Skeletal muscle tissue (tissue), 4 donors: ENCODE data around the gene STRN. TPM values are rescaled to one million over a fixed set of nuclear protein-coding genes. Genes with fewer than 3 reads are reported as not detected.

Experiments used
- H3K27ac ChIP-seq: one replicate; pipeline ENCODE4 v1.7.0; 2013; ENCODE audit warnings: mild to moderate bottlenecking, low read depth, low read length, inconsistent platforms
- H3K27me3 ChIP-seq, 3 donors: one replicate each; pipeline ENCODE4 v1.7.0; 2013; ENCODE audit warnings: low read length in 3 of 3; ENCODE audit not compliant: control insufficient read depth in 3 of 3, insufficient read depth in 3 of 3
- H3K36me3 ChIP-seq, 3 donors: one replicate each; pipeline ENCODE4 v1.7.0; 2013; ENCODE audit warnings: low read length in 3 of 3; ENCODE audit not compliant: control insufficient read depth in 3 of 3, insufficient read depth in 3 of 3
- H3K4me1 ChIP-seq, 3 donors: one replicate each; pipeline ENCODE4 v1.7.0; 2013; ENCODE audit warnings: low read length in 3 of 3, mild to moderate bottlenecking in 3 of 3; ENCODE audit not compliant: control insufficient read depth in 3 of 3, insufficient read depth in 3 of 3
- H3K4me3 ChIP-seq, 3 donors: one replicate each; pipeline ENCODE4 v1.7.0; 2013; ENCODE audit warnings: low read length in 3 of 3
- H3K9ac ChIP-seq, 3 donors: one replicate each; pipeline ENCODE4 v1.7.0; 2013; ENCODE audit warnings: low read length in 3 of 3, mild to moderate bottlenecking in 3 of 3, moderate library complexity in 2 of 3, low read depth in 1 of 3
- H3K9me3 ChIP-seq, 3 donors: one replicate each; pipeline ENCODE4 v1.7.0; 2013; ENCODE audit warnings: low read length in 3 of 3; ENCODE audit not compliant: control insufficient read depth in 3 of 3
- total RNA-seq: library from RNA; depleted of rRNA; stranded (reverse); fragments of >200 nt; gene quantifications from one replicate; pipeline ENCODE4 v1.2.3, GENCODE V29; 2014
- donor health status: Osteomylitis.

The STRN gene
- total RNA-seq, 1 donor from 2014 or later, result 15.7 TPM

DNA sequence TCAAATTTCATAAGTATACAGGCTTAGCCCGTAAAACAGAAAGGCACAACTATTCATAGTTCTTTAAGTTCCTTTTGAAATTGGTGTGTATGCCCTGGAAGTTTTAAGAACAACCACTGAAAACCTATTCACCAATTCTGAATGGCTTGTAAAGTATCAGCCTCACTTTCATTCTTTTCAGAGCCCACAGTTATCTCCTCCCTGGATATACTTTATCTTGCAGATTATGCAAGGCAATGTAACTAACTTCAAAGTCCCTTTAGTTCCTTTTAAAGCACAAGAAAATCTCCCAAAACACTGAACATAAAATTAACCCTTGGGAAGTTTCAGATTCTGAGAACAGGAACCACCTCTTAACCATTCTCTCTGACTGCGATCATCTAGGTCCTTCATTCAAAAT lies 1.1 kb downstream of the STRN start:
- Histone ChIP-seq H3K36me3 (no peaks in the 10 kb centered on the region), H3K9ac (peak overlapping the region; percentile 66 to 88 (median 79)), H3K27me3 (no peaks in the 10 kb centered on the region), H3K9me3 (no peaks in the 10 kb centered on the region), H3K4me3 (peak overlapping the region; percentile 67 to 88 (median 79)), H3K27ac (peak overlapping the region; percentile 23), H3K4me1 (peaks cover 8 to 24% (median 19%) of the 10 kb centered on the region in 3 donors)

DNA sequence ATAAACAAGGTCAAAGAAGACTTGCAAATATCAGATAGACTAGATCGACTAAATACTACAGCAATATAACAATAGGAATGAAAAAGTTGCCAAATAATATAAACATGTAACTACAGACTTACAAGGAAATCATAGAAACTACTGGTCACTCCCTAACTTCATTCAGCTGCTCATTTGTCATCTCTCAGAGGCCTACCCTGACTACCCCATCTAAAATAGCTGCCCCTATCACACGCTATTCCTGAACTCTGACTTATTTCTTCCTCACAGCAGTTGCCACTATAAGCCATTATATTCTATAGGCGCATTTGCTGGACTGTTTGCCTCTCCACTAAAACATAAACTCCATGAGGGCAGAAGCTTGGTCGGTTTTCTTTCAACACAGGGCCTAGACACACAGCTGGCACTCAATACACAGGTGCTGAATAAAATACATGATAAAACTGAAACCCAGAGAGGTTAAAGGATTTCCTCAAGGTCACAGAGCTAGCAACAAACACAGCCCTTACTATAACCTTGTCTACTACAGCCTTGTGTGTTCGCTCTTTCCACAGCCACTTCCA lies 1.8 kb downstream of the STRN start:
- Histone ChIP-seq H3K27ac (peak overlapping the region; percentile 23), H3K4me3 (peak overlapping the region in 2 of 3 donors; percentile 24 to 79), H3K4me1 (peaks cover 8 to 24% (median 19%) of the 10 kb centered on the region in 3 donors)

DNA sequence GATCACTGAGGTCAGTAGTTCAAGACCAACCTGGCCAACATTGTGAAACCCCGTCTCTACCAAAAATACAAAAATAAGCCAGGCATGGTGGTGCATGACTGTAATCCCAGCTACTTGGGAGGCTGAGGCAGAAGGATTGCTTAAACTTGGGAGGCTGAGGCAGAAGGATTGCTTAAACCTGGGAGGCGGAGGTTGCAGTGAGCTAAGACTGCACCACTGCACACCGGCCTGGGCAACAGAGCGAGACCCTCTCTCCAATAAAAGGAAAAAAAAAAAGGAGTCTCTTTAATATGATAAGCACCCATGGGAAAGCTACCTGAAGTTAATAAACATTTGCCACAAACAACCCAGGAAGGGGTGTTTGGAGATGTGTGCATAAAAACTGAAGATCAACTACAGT lies 2.6 kb downstream of the STRN start:
- Histone ChIP-seq H3K4me1 (peaks cover 8 to 24% (median 19%) of the 10 kb centered on the region in 3 donors), H3K4me3 (no peak overlapping the region), H3K36me3 (no peaks in the 10 kb centered on the region), H3K9ac (no peak overlapping the region), H3K27me3 (no peaks in the 10 kb centered on the region), H3K9me3 (no peaks in the 10 kb centered on the region), H3K27ac (no peak overlapping the region)

More for the DNA sequence above, 1.8 kb downstream of the STRN start:
- H3K9me3 ChIP-seq, result no peaks in the 10 kb centered on the region
- H3K27me3 ChIP-seq, result no peaks in the 10 kb centered on the region
- H3K36me3 ChIP-seq, result no peaks in the 10 kb centered on the region
- peak overlapping the region in 2 of 3 donors; percentile 3 to 88 for H3K9ac ChIP-seq

DNA sequence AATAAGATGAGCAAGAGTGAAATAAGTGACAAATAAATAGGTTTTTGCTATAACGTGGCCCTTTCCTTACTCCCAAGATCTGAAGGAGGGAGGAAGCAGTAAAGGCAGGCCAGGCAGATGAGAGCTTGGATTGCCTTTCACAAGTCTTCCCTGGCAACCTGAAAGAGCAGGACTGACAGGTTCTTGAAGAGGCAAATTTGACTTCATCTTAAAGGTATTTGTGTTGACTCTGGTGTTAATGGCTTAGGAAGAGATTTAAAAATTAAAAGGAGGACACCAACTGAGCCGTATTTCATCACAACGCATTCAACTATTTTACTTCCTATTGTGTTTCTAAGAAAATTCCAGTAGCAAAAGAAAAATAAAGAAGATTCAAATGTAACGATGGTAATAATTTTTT lies 3.2 kb downstream of the STRN start:
- Histone ChIP-seq H3K9ac (no peak overlapping the region), H3K27me3 (no peaks in the 10 kb centered on the region), H3K36me3 (no peaks in the 10 kb centered on the region), H3K9me3 (no peaks in the 10 kb centered on the region), H3K4me3 (no peak overlapping the region), H3K4me1 (peaks cover 8 to 24% (median 19%) of the 10 kb centered on the region in 3 donors), H3K27ac (no peak overlapping the region)

DNA sequence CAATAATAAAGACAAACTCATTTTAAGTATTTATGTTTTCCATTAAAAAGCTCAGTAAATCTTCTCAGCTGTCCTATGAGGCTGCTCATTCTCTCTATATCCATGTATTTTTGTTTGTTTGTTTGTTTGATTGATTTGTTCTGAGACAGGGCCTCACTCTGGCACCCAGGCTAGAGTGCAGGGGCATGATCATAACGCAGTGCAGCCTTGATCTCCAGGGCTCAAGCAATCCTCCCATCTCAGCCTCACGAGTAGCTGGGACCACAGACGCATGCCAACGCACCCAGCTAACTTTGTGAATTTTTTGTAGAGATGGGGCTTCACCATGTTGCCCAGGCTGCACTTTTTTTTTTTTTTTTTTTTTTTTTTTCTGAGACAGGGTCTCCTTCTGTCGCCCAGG lies 5.6 kb downstream of the STRN start:
- Histone ChIP-seq H3K27me3 (no peaks in the 10 kb centered on the region), H3K36me3 (no peaks in the 10 kb centered on the region), H3K4me1 (peaks cover 8 to 16% (median 12%) of the 10 kb centered on the region in 3 donors), H3K9ac (no peak overlapping the region), H3K4me3 (no peak overlapping the region), H3K27ac (no peak overlapping the region), H3K9me3 (no peaks in the 10 kb centered on the region)

DNA sequence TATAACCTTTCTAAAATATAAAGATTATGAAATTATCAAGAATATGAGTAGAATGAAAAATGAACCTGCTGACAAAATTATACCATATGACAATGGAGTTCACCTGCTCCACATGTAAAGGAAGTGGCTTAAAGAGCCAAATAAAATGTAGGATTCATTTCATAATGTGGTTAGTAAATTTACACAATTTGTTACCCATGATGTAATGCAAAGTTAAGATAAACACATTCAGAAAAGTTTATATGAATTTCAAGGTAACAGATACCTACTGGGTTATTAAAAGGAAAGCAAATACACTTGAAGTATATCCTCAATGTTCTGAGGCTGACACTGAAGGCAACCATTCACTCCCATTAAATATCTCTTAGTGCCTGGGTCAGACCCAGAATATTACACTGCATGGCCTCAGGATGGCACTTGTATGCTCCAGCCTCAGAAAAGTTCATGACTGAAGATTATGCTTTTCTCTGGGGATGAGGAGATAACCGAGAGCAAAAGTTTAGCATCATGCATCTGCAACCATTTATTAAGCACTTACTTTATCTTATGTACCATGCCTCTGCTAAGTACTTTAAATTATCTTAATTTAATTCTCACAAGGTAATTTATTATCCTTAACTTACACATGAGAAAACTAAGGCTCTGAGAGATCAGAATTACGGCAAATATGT lies 6.2 kb downstream of the STRN start:
- no peaks in the 10 kb centered on the region for H3K36me3 ChIP-seq
- H3K9me3 ChIP-seq, result no peaks in the 10 kb centered on the region
- H3K4me3 ChIP-seq, result no peak overlapping the region
- no peak overlapping the region for H3K27ac ChIP-seq
- no peak overlapping the region for H3K9ac ChIP-seq
- H3K27me3 ChIP-seq, result no peaks in the 10 kb centered on the region
- H3K4me1 ChIP-seq, result peaks cover 4 to 12% (median 10%) of the 10 kb centered on the region in 3 donors

DNA sequence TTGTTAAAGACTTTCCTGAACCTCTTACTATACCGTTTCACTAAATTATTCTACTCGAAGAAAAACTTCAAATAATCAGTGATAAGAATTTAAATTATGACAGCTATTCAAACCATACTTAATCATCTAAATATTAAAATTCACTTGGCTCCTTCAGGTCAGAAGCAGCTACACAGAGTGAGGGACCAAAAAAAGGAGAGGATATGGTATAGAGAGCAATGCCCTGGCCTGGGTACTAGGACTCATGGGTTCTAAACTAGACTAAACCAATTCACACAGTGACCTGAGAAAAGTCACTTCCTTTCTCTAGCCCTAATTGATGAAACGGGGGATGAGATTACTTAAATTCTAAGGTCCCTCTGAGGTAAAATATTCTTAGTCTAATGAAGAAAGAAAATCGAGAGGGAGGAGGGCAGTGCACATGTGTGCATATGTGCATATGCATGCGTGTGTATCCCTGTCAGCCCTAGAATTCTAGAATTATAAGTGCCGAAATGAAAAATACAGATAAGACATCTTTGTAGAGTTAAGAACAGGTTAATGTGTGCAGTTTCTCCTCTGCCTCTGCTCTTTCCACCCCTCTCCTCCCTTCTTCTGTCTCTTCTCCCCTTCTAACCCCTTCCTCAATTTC lies 11.2 kb downstream of the STRN start:
- Histone ChIP-seq H3K36me3 (no peaks in the 10 kb centered on the region), H3K9me3 (no peaks in the 10 kb centered on the region), H3K27ac (no peak overlapping the region), H3K9ac (no peak overlapping the region), H3K4me3 (no peak overlapping the region), H3K27me3 (no peaks in the 10 kb centered on the region), H3K4me1 (peaks cover 12 to 18% (median 13%) of the 10 kb centered on the region in 3 donors)

DNA sequence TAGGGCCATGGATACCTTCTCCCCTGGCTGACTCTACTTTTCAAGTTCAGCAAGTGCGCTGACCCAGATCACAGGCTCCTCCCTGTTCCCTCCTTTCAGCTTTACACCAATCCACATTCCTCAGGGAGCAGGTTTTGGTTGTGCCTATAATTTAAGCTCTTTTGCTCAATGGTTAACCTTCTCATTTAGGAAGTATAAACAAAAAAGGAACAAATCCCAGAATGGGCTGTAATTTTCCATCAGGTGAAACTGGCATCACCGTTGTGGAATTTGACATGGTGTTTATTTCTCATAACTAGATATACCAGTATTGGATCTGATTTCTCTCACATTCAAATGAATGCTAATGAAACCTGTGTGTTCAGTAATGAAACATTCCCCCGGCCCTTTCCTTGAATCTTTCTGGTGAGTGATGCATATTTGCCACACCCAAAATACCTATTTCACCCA lies 13.6 kb downstream of the STRN start:
- Histone ChIP-seq H3K27me3 (no peaks in the 10 kb centered on the region), H3K27ac (no peak overlapping the region), H3K4me1 (peaks cover 12 to 18% (median 13%) of the 10 kb centered on the region in 3 donors), H3K9me3 (no peaks in the 10 kb centered on the region), H3K36me3 (no peaks in the 10 kb centered on the region), H3K9ac (no peak overlapping the region), H3K4me3 (no peak overlapping the region)

DNA sequence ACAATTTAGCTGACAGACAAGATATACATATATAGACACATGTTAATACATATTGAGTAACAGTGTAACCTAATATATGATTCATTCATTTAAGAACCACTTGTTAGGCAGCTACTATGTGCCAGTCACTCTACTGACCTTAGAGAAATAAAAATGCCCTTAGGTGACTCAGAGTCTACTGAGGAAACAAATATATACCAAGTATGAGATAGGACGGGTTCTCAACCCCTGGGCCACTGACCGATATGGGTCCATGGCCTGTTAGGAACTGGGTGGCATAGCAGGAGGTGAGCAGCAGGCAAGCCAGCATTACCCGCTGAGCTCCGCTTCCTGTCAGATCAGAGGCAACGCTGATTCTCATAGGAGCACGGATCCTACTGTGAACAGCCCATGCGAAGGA lies 14.8 kb downstream of the STRN start:
- H3K36me3 ChIP-seq, result no peaks in the 10 kb centered on the region
- H3K27ac ChIP-seq, result peak overlapping the region; percentile 71
- no peak overlapping the region for H3K4me3 ChIP-seq
- H3K27me3 ChIP-seq, result no peaks in the 10 kb centered on the region
- no peak overlapping the region for H3K9ac ChIP-seq
- H3K9me3 ChIP-seq, result no peaks in the 10 kb centered on the region
- H3K4me1 ChIP-seq, result peaks cover 10 to 18% (median 12%) of the 10 kb centered on the region in 3 donors

DNA sequence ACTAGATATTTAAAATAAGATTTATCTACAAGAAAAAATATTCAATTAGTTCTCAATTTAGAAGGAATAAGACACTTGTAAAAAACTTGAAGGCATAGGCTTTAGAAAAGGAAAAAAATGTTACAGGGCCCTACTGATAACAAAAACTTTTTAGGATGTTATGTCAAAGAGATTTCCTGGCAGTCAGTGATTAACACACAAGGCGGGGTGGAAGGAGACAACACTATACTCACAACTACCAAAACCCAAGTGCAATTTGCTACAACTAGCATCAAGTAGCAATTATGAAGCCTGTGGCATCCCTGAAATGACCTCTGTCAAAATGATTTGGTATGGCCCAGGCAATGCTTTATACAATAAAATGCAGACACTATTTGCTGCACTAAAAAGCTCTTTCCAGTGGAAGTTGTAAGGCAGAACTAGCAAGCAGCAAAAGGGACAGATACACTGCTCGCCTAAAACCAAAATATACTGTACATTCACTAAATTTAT lies 15.3 kb downstream of the STRN start:
- Histone ChIP-seq H3K9ac (no peak overlapping the region), H3K27me3 (no peaks in the 10 kb centered on the region)

More for the DNA sequence above, 15.3 kb downstream of the STRN start:
- no peaks in the 10 kb centered on the region for H3K9me3 ChIP-seq
- peaks cover 10 to 18% (median 12%) of the 10 kb centered on the region in 3 donors for H3K4me1 ChIP-seq
- peak overlapping the region; percentile 71 for H3K27ac ChIP-seq
- no peaks in the 10 kb centered on the region for H3K36me3 ChIP-seq
- H3K4me3 ChIP-seq, result no peak overlapping the region
